Panc1 (cell line): ENCODE results near the gene WIPF1. TPM values are rescaled to one million over a fixed set of nuclear protein-coding genes. Genes with fewer than 3 reads are reported as not detected.

Experiments
- ATAC-seq: fragments of 200-7000 bp; cut with Tn5 transposase; 2 replicates; pipeline ENCODE4 v1.9.1; 2020; ENCODE audit warnings: mild to moderate bottlenecking, moderate library complexity
- BruUV-seq: library from RNA; stranded (reverse); fragments of 400-500 nt; replicated peaks from 2 replicates; lab custom pipeline; 2021; lab: Mats Ljungman, UMichigan
- CTCF ChIA-PET: fragments of 300-600 bp; sonication (Branson Sonifier 250); formaldehyde crosslinking; loops from one replicate; lab custom pipeline; 2022; ENCODE audit warnings: antibody characterized with exemption; lab: Charles Lee
- POLR2A ChIA-PET: fragments of 300-600 bp; sonication (Branson Sonifier 250); formaldehyde crosslinking; loops from one replicate; lab custom pipeline; 2022; ENCODE audit warnings: antibody characterized with exemption; lab: Charles Lee
- DNase-seq: peaks from one replicate; pipeline ENCODE4 v3.0.0-alpha.2; 2010; ENCODE audit warnings: low read depth, low spot score
- H3K27ac ChIP-seq: 2 replicates; pipeline ENCODE4 v1.5.1; 2011; ENCODE audit warnings: mild to moderate bottlenecking, low read length, inconsistent platforms
- H3K27me3 ChIP-seq: fragments of 200-500 bp; sonication (Bioruptor generic); 2 replicates; pipeline ENCODE4 v1.6.0; 2014; ENCODE audit warnings: low read length, inconsistent platforms; ENCODE audit not compliant: control insufficient read depth, insufficient read depth
- H3K36me3 ChIP-seq: fragments of 200-500 bp; sonication (Bioruptor generic); 2 replicates; pipeline ENCODE4 v1.5.1; 2014; ENCODE audit warnings: inconsistent platforms, mild to moderate bottlenecking, low read length, moderate library complexity; ENCODE audit not compliant: control insufficient read depth, insufficient read depth
- H3K4me1 ChIP-seq: 2 replicates; pipeline ENCODE4 v1.5.1; 2011; ENCODE audit warnings: inconsistent platforms, mild to moderate bottlenecking, low read length, moderate library complexity; ENCODE audit not compliant: control insufficient read depth, insufficient read depth
- H3K4me3 ChIP-seq, 2 experiments: 2 replicates each; pipeline ENCODE4 v1.5.1; 2011 to 2012; ENCODE audit warnings: low read depth in 2 of 2, low read length in 2 of 2, mild to moderate bottlenecking in 2 of 2, inconsistent platforms in 1 of 2, moderate library complexity in 1 of 2
- H3K9me3 ChIP-seq: fragments of 200-500 bp; sonication (Bioruptor generic); 2 replicates; pipeline ENCODE4 v1.5.1; 2014; ENCODE audit warnings: low read depth, mild to moderate bottlenecking, inconsistent platforms, low read length, moderate library complexity; ENCODE audit not compliant: control insufficient read depth, insufficient read depth
- CTCF ChIP-seq: fragments of 450-650 bp; IDR thresholded peaks from 2 replicates; pipeline ENCODE4 v1.5.1; 2017; ENCODE audit warnings: mild to moderate bottlenecking
- POLR2AphosphoS5 ChIP-seq: IDR thresholded peaks from 2 replicates; pipeline ENCODE4 v1.6.1; 2012; ENCODE audit warnings: mild to moderate bottlenecking, low read depth, low read length, moderate library complexity
- REST ChIP-seq, 2 experiments: IDR thresholded peaks; 2 replicates each; pipeline ENCODE4 v1.6.1; 2011 to 2012; ENCODE audit warnings: low read depth in 2 of 2, control low read depth in 1 of 2, low read length in 1 of 2, mild to moderate bottlenecking in 1 of 2, moderate library complexity in 1 of 2; ENCODE audit not compliant: insufficient read depth in 1 of 2
- SIN3A ChIP-seq: IDR thresholded peaks from 2 replicates; pipeline ENCODE4 v1.6.1; 2012; ENCODE audit warnings: low read depth, mild to moderate bottlenecking, low read length, moderate library complexity, borderline replicate concordance; ENCODE audit not compliant: insufficient read depth
- TCF7L2 ChIP-seq: IDR thresholded peaks from 2 replicates; pipeline ENCODE4 v1.6.1; 2011; ENCODE audit warnings: mild to moderate bottlenecking, low read depth, low read length, inconsistent platforms
- in situ Hi-C: cut with HindIII; loops from 2 replicates; pipeline ENCODE4 v1.10.0; 2016; ENCODE audit warnings: low sequenced_read_pairs, low pct_unique_long_range_greater_than_20kb
- intact Hi-C: fragments of 100-400 bp; cut with micrococcal nuclease; formaldehyde crosslinking; loops from one replicate; pipeline ENCODE4 v1.10.0; 2022; ENCODE audit not compliant: unreplicated experiment
- total RNA-seq: library from RNA; stranded (reverse); gene quantifications from one replicate; pipeline ENCODE4 v1.2.1, GENCODE V29; 2021; ENCODE audit not compliant: unreplicated experiment

Gene WIPF1
- total RNA-seq, 1 experiment from 2014 or later: 8.3 TPM

GRCh38 chr2:174617718-174618117 is 20.1 kb upstream of the WIPF1 start:
- in situ Hi-C loops (no loop called here), intact Hi-C loops (no loop called here)
- Histone ChIP-seq H3K36me3 (no peaks in the 10 kb centered on the region), H3K4me1 (peaks cover 5% of the 10 kb centered on the region; the same call in 1 of the 2 replicates), H3K27ac (no peak overlapping the region), H3K4me3 (no peak overlapping the region), H3K27me3 (no peaks in the 10 kb centered on the region), H3K9me3 (no peaks in the 10 kb centered on the region)
- POLR2A ChIA-PET: no interaction called here
- TF ChIP-seq REST (IDR thresholded peaks at IDR 0.05; ENCODE audit: insufficient read depth in 1 of 2, low read depth in 2 of 2, low read length in 1 of 2) (no peak), CTCF (no peak), POLR2AphosphoS5 (no peak), TCF7L2 (no peak), SIN3A (no peak)
- CTCF ChIA-PET: no interaction called here
- DNase-seq (no peak), ATAC-seq (no peak)
- no TSS peak for BruUV-seq

GRCh38 chr2:174617120-174617519 is 19.5 kb upstream of the WIPF1 start:
- Histone ChIP-seq H3K4me1 (peaks cover 5% of the 10 kb centered on the region; the same call in 1 of the 2 replicates), H3K27me3 (no peaks in the 10 kb centered on the region), H3K27ac (no peak overlapping the region), H3K4me3 (no peak overlapping the region), H3K36me3 (no peaks in the 10 kb centered on the region), H3K9me3 (no peaks in the 10 kb centered on the region)
- ATAC-seq (no peak), DNase-seq (no peak)
- BruUV-seq: no TSS peak
- no peak for TF ChIP-seq REST (IDR thresholded peaks at IDR 0.05; ENCODE audit: insufficient read depth in 1 of 2, low read depth in 2 of 2, low read length in 1 of 2)
- no peak for TF ChIP-seq POLR2AphosphoS5
- TF ChIP-seq TCF7L2: no peak
- TF ChIP-seq SIN3A: no peak
- TF ChIP-seq CTCF: peak; percentile 27
- intact Hi-C loops (no loop called here), in situ Hi-C loops (no loop called here)
- ChIA-PET CTCF (no interaction called here), POLR2A (no interaction called here)
